ENCODE results near the gene GSDMA. TPM values are rescaled to one million over a fixed set of nuclear protein-coding genes. Genes with fewer than 3 reads are reported as not detected.

GSDMA gene
- total RNA-seq, 1 donor from 2014 or later = 0.29 TPM

GRCh38 chr17:39924691-39925055 lies 38.1 kb upstream of the GSDMA start:
- H3K4me1 ChIP-seq = peaks cover 31% of the 10 kb centered on the region
- H3K4me3 ChIP-seq = no peak overlapping the region
- intact Hi-C loops (cut with DNase I) = no loop called here
- DNase-seq (no peak), ATAC-seq (no peak)
- H3K27ac ChIP-seq = no peak overlapping the region
- H3K36me3 ChIP-seq = peaks cover 32% of the 10 kb centered on the region
- TF ChIP-seq CTCF (IDR thresholded peaks at IDR 0.05) = no peak
- no peaks in the 10 kb centered on the region for H3K27me3 ChIP-seq
- H3K9me3 ChIP-seq = no peaks in the 10 kb centered on the region

- TF ChIP-seq CTCF (IDR thresholded peaks at IDR 0.05) = no peak
- Histone ChIP-seq H3K4me3 (peak overlapping the region; percentile 83), H3K27me3 (no peaks in the 10 kb centered on the region), H3K27ac (peak overlapping the region; percentile 93), H3K36me3 (peaks cover 32% of the 10 kb centered on the region), H3K9me3 (no peaks in the 10 kb centered on the region), H3K4me1 (peaks cover 34% of the 10 kb centered on the region)
- DNase-seq = no peak
- no peak for ATAC-seq
- intact Hi-C loops (cut with DNase I) = no loop called here
Measured at GRCh38 chr17:39925282-39926134, 37.3 kb upstream of the GSDMA start.

- H3K36me3 ChIP-seq = peaks cover 31% of the 10 kb centered on the region
Measured at GRCh38 chr17:39926135-39926587, 36.6 kb upstream of the GSDMA start.

GRCh38 chr17:39926588-39927100 lies 36.2 kb upstream of the GSDMA start:
- Histone ChIP-seq H3K27me3 (no peaks in the 10 kb centered on the region), H3K4me1 (peaks cover 34% of the 10 kb centered on the region), H3K9me3 (no peaks in the 10 kb centered on the region), H3K36me3 (peaks cover 26% of the 10 kb centered on the region), H3K27ac (peak overlapping the region; percentile 93), H3K4me3 (peak overlapping the region; percentile 83)
- no peak for TF ChIP-seq CTCF (IDR thresholded peaks at IDR 0.05)
- peak; percentile 42 for ATAC-seq
- intact Hi-C loops (cut with DNase I) = no loop called here
- DNase-seq = peak; percentile 81

More at GRCh38 chr17:39926135-39926587, 36.6 kb upstream of the GSDMA start:
- TF ChIP-seq CTCF (IDR thresholded peaks at IDR 0.05) = no peak
- peaks cover 34% of the 10 kb centered on the region for H3K4me1 ChIP-seq
- H3K27ac ChIP-seq = peak overlapping the region; percentile 93
- intact Hi-C loops (cut with DNase I) = no loop called here
- no peaks in the 10 kb centered on the region for H3K27me3 ChIP-seq
- ATAC-seq (no peak), DNase-seq (no peak)
- no peaks in the 10 kb centered on the region for H3K9me3 ChIP-seq
- peak overlapping the region; percentile 83 for H3K4me3 ChIP-seq

GRCh38 chr17:39927101-39927928 lies 35.5 kb upstream of the GSDMA start, which contains the start of the genes LRRC3C and ORMDL3:
TSS of gene LRRC3C (plus strand) at chr17:39927732. CDS start at chr17:39941524, 13,792 bp downstream.
TSS of gene ORMDL3 (minus strand) at chr17:39927601. CDS start at chr17:39924203, 3,398 bp downstream.
- peaks cover 34% of the 10 kb centered on the region for H3K4me1 ChIP-seq
- no peak for TF ChIP-seq CTCF (IDR thresholded peaks at IDR 0.05)
- peaks cover 19% of the 10 kb centered on the region for H3K36me3 ChIP-seq
- DNase-seq = peak; percentile 97
- peak within 1 kb of the TSS; percentile 93 for H3K27ac ChIP-seq
- ATAC-seq = peak; percentile 94
- H3K4me3 ChIP-seq = peak within 1 kb of the TSS; percentile 83
- H3K9me3 ChIP-seq = no peaks in the 10 kb centered on the region
- no peaks in the 10 kb centered on the region for H3K27me3 ChIP-seq
- intact Hi-C loops (cut with DNase I) = no loop called here
